DND-41 (cell line): Measurements from ENCODE around the gene MICAL2.

Source experiments
- EZH2 ChIP-seq: IDR thresholded peaks from 3 replicates; pipeline ENCODE4 v1.6.1; 2012; ENCODE audit warnings: borderline replicate concordance, low read depth, mild to moderate bottlenecking, moderate library complexity, low read length, inconsistent platforms; ENCODE audit not compliant: severe bottlenecking
- TF ChIP-seq, protein P1 (sequence below): IDR thresholded peaks from 2 replicates; pipeline ENCODE4 v1.5.1; 2012; ENCODE audit warnings: borderline replicate concordance, low read length, moderate library complexity, mild to moderate bottlenecking; ENCODE audit not compliant: poor library complexity, severe bottlenecking; ENCODE audit errors: extremely low read depth

GRCh38 chr11:12089473-12089872 is 20.9 kb upstream of the MICAL2 start:
- TF ChIP-seq, protein P1, sequence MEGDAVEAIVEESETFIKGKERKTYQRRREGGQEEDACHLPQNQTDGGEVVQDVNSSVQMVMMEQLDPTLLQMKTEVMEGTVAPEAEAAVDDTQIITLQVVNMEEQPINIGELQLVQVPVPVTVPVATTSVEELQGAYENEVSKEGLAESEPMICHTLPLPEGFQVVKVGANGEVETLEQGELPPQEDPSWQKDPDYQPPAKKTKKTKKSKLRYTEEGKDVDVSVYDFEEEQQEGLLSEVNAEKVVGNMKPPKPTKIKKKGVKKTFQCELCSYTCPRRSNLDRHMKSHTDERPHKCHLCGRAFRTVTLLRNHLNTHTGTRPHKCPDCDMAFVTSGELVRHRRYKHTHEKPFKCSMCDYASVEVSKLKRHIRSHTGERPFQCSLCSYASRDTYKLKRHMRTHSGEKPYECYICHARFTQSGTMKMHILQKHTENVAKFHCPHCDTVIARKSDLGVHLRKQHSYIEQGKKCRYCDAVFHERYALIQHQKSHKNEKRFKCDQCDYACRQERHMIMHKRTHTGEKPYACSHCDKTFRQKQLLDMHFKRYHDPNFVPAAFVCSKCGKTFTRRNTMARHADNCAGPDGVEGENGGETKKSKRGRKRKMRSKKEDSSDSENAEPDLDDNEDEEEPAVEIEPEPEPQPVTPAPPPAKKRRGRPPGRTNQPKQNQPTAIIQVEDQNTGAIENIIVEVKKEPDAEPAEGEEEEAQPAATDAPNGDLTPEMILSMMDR: no peak
- no peak for TF ChIP-seq EZH2
